ENCODE results near the gene NME1. TPM values are rescaled to one million over a fixed set of nuclear protein-coding genes. Genes with fewer than 3 reads are reported as not detected.
"Not testable (repeated sequence)": the region's sequence is repeated elsewhere in the genome, so short reads cannot be mapped to it uniquely, and the experiment has no call there.

Gene NME1
- polyA plus RNA-seq, 2 of the 4 experiments (the other 2 are of a cell fraction): 542 to 782 TPM

DNA sequence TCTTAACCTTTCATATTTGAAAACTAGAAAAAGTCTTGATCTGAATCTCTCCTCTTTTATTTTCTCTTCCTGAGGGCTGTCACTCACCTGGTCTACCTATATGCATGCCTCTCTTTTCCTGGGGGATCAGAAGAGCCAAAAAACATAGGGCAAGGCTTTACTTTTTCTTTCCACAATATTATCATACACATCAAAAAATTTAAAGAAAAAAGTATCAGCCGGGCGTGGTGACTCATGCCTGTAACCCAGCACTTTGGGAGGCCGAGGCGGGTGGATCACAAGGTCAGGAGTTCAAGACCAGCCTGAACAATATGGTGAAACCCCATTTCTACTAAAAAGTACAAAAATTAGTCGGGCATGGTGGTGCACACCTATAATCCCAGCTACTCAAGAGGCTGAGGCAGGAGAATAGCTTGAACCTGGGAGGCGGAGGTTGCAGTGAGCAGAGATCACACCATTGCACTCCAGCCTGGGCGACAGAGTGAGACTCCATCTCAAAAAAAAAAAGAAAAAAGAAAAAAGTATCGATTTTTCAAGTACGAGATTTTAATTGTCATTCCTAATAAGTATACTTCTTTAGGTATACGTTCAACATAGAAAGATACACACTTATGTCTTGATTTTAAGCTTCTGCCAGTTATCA lies 30.8 kb upstream of the NME1 start:
- FAIRE-seq: not testable (repeated sequence)
- ChIA-PET CTCF (interaction anchor here (0.8 to 12.1 kb wide), 5 partner anchors 9 to 280 kb away, joined by 3 to 119 read pairs (median 4); partner anchors contain the start of gene NME1), POLR2A (interaction anchor here (0.7 to 4.2 kb wide), 8 partner anchors 8 to 256 kb away, joined by 3 to 41 read pairs (median 6); partner anchors contain the start of genes NME1 and TOB1)

DNA sequence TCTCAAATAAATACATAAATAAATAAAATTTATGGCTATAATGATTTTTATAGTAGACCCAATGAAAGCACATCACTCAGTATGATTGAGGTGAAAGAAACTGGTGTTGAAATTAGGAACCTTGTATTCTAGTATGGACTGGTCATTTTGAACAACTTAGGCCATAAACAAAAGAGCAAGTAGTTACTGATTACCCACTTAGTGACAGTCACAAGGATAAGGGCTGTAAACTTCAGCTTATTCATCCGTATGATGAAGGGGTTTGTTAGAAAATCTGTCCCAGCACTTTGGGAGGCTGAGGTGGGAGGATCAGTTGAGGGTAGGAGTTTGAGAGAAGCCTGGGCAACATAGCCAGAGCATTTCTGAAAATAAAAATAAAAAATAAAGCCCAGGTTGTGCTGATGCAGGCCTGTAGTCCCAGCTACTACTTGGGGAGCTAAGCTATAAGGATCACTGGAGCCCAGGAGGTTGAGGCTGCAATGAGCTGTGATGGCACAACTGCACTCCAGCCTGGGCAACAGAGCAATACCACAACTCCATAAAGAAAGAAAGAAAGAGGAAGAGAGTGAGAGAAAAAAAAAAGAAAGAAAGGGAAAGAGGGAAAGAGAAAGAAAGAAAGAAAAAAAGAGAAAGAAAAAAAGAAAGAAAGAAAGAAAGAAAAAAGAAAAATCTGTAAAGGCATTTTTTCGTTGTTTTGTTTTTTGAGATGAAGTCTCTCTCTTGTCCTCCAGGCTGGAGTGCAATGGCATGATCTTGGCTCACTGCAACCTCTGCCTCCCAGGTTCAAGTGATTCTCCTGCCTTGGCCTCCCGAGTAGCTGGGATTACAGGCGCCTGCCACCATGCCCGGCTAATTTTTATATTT lies 28.5 kb upstream of the NME1 start:
- H3K27ac ChIP-seq: peak overlapping the region; percentile 19 to 69; a peak in 4 of 6 replicates
- DNase-seq (ENCODE audit: low read depth in 1 of 2, low spot score in 1 of 2) (no peak), ATAC-seq (no peak), FAIRE-seq (no peak)
- peak overlapping the region; percentile 51 for H3K4me2 ChIP-seq
- WGBS (ENCODE audit: missing lambda C conversion rate): 85% methylated on average over 5 of the region's 5 CpGs
- H3K9me3 ChIP-seq: no peaks in the 10 kb centered on the region
- TF ChIP-seq ESRRA (IDR thresholded peaks at IDR 0.05; ENCODE audit: borderline replicate concordance, low read length) (no peak), BCL3 (IDR thresholded peaks at IDR 0.05) (no peak), NFE2L2 (conservative IDR thresholded peaks at IDR 0.05; ENCODE audit: low read length) (no peak), KDM5A (IDR thresholded peaks at IDR 0.05) (no peak), KDM1A (IDR thresholded peaks at IDR 0.05; ENCODE audit: low read depth) (no peak), HEYL (CRISPR knock-in tag; IDR thresholded peaks at IDR 0.05) (no peak), MAZ (IDR thresholded peaks at IDR 0.05; ENCODE audit: borderline replicate concordance, low read depth, low read length) (no peak), CHD4 (IDR thresholded peaks at IDR 0.05; ENCODE audit: borderline replicate concordance) (no peak), GATA3 (IDR thresholded peaks at IDR 0.05; ENCODE audit: borderline replicate concordance) (no peak), MYC (IDR thresholded peaks at IDR 0.05; ENCODE audit: borderline replicate concordance, low read length) (no peak), CBX2 (IDR thresholded peaks at IDR 0.05; ENCODE audit: borderline replicate concordance, low read depth) (no peak), JUN (IDR thresholded peaks at IDR 0.05) (no peak), NPAS2 (CRISPR knock-in tag; IDR thresholded peaks at IDR 0.05; ENCODE audit: borderline replicate concordance) (no peak), EHF (CRISPR knock-in tag; IDR thresholded peaks at IDR 0.05) (no peak)
- CTCF ChIA-PET: interaction anchor here (0.8 to 12.1 kb wide), 3 partner anchors 11 to 28 kb away, joined by 3 to 119 read pairs (median 3); partner anchors contain the start of gene NME1
- POLR2A ChIA-PET: no interaction called here
- peaks cover 33% of the 10 kb centered on the region for H3K4me1 ChIP-seq
- no peak overlapping the region for H3K4me3 ChIP-seq

More for the DNA sequence above, 30.8 kb upstream of the NME1 start:
- Histone ChIP-seq H3K4me2 (peak overlapping the region; percentile 92), H3K27ac (peak overlapping the region; percentile 89 to 92), H3K4me3 (peak overlapping the region; percentile 77), H3K4me1 (peaks cover 46% of the 10 kb centered on the region)
- ATAC-seq; H3K9me3 ChIP-seq; DNase-seq (ENCODE audit: low read depth in 1 of 2, low spot score in 1 of 2); TF ChIP-seq FOSL2 (IDR thresholded peaks at IDR 0.05): not testable (repeated sequence)
- WGBS (ENCODE audit: missing lambda C conversion rate): 59% methylated on average over 10 of the region's 10 CpGs
- 0 out of 2 replicates have a peak, but pooled peaks have one; percentile 13 for TF ChIP-seq HDAC2 (IDR thresholded peaks at IDR 0.05)
- 0 out of 2 replicates have a peak, but pooled peaks have one; percentile 3 for TF ChIP-seq ZC3H11A (IDR thresholded peaks at IDR 0.05)
- peak; percentile 71 for TF ChIP-seq FOSL2 (CRISPR knock-in tag; IDR thresholded peaks at IDR 0.05)

GRCh38 chr17:51128076-51128475 lies 25.3 kb upstream of the NME1 start:
- ChIA-PET POLR2A (no interaction called here), CTCF (interaction anchor here (0.9 to 12.1 kb wide), 3 partner anchors 19 to 127 kb away, joined by 3 to 119 read pairs (median 3); partner anchors contain the start of gene NME1)
- DNase-seq (ENCODE audit: low read depth in 1 of 2, low spot score in 1 of 2) (peak in 1 of 2 experiments; percentile 63), FAIRE-seq (no peak), ATAC-seq (peak; percentile 6 to 37; a peak in 3 of 6 replicates)
- H3K9me3 ChIP-seq: no peaks in the 10 kb centered on the region
- H3K4me1 ChIP-seq: peaks cover 31% of the 10 kb centered on the region
- 72% methylated on average over 3 of the region's 3 CpGs for WGBS (ENCODE audit: missing lambda C conversion rate)
- no peak overlapping the region for H3K4me2 ChIP-seq
- TF ChIP-seq RFX5 (IDR thresholded peaks at IDR 0.05) (peak; percentile 88), MAZ (IDR thresholded peaks at IDR 0.05; ENCODE audit: borderline replicate concordance, low read depth, low read length) (no peak)
- no peak overlapping the region for H3K4me3 ChIP-seq
- H3K27ac ChIP-seq: peak overlapping the region in 1 of 2 experiments; percentile 39; a peak in 1 of 6 replicates
